ENCODE measurements around the gene TBC1D14.

- TF ChIP-seq SMARCC2 (IDR thresholded peaks at IDR 0.05; ENCODE audit: low read depth) (no peak), CTCF (IDR thresholded peaks at IDR 0.05 in 2 of 3, conservative IDR thresholded peaks at IDR 0.05 in 1 of 3; ENCODE audit: insufficient read depth in 2 of 3, low read depth in 1 of 3, low read length in 3 of 3) (no peak), SP1 (CRISPR knock-in tag; IDR thresholded peaks at IDR 0.05) (no peak), E2F4 (CRISPR knock-in tag; IDR thresholded peaks at IDR 0.05; ENCODE audit: low read depth) (no peak), HMGXB4 (CRISPR knock-in tag; IDR thresholded peaks at IDR 0.05) (no peak), PKNOX1 (IDR thresholded peaks at IDR 0.05) (no peak), FOXP4 (CRISPR knock-in tag; IDR thresholded peaks at IDR 0.05; ENCODE audit: borderline replicate concordance) (no peak), PHTF2 (CRISPR knock-in tag; IDR thresholded peaks at IDR 0.05) (no peak), CHD2 (IDR thresholded peaks at IDR 0.05; ENCODE audit: low read depth, low read length) (no peak), HDAC1 (IDR thresholded peaks at IDR 0.05) (no peak)
Measured at GRCh38 chr4:6884341-6884870, 25.2 kb upstream of the TBC1D14 start.

Measured in K562 (cell line).